Measurements from ENCODE around the gene C18orf32.

The C18orf32 gene

DNA sequence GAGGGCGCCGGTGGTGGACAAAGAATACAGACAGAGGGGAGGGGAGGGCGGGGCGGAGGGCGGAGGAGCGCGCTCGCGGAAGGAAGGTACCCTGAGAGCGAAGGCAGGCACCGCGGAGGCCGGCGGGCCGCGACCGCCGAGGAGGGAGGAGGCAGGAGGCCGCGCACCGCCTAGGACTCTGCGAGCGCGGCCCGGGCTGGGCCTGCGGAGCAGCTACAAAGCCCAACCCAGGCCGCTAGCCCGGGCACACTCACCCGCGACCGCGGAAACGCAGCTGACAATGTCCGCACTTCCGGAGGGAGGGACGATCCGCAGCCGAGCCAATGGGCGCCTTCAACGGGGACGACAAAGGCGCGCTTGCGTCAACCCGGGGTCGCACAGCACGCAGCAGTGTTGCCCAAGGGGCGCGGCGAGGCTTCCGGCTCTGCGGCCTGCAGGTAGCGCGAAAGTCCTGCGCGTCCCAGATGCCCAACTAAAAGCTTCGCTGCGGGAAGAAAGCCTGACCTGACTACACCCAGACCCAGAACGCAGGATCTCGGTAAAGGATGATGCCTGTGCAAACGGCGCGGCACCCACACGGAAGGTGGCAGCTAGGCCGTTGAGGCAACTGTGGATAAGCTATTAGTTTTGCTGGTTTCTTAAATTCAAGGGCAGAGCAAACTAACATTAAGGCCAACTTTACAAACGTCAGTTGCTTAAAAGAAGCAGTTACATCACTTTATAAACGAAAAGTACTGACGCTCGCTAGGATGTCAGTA lies at the start of gene C18orf32:
Gene C18orf32, minus strand, starts transcription at position 282 of the 758 bp plus-strand sequence. CDS start 3,486 bp downstream, outside the sequence.
- TF ChIP-seq CTCF (IDR thresholded peaks at IDR 0.05; ENCODE audit: control insufficient read depth, extremely low read depth, insufficient read depth) = no peak
- peak; percentile 83 for DNase-seq (ENCODE audit: low read depth)
- peak within 1 kb of the TSS; percentile 79 for H3K4me3 ChIP-seq (ENCODE audit: low read depth, low read length)

DNA sequence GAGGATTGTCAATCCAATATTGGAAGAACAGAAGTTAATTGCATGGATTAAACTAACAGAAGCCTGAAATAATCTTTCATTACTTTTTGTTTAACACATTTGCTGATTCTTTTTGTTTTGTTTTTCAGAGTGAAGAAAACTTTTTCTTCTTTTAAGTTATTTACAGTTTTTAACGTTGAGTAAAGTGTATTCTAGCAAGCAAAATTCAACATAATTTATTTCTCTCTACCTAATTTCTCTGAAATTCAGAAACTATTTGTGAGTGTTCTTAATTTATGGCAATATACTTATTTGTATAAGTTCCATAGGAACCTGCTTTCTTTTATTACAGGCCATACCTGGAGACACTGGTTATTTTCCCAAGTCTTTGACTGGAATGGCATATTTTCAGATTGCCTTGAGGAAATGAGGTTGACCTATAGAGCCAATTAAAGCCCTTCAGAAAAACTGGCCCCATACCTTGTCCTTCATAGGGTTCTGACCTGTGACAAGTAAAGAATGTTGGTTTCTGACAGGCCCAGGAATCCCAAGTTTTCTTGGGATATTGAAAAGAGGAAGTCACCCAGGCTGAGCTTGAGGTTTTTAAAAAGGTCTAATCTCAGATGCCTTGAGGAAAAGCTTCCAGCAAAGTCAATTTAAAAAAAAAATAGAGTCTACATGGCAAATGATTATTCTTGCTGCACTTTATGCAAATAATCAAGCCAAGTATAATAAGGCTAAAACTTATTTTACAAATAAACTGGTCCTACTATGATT lies 48.0 kb upstream of the C18orf32 start:
- DNase-seq (ENCODE audit: low read depth) = no peak
- TF ChIP-seq CTCF (IDR thresholded peaks at IDR 0.05; ENCODE audit: control insufficient read depth, extremely low read depth, insufficient read depth) = no peak
- H3K4me3 ChIP-seq (ENCODE audit: low read depth, low read length) = no peak overlapping the region

- no peak for TF ChIP-seq CTCF (IDR thresholded peaks at IDR 0.05; ENCODE audit: control insufficient read depth, extremely low read depth, insufficient read depth)
- H3K4me3 ChIP-seq (ENCODE audit: low read depth, low read length) = no peak overlapping the region
- DNase-seq (ENCODE audit: low read depth) = no peak
Measured at GRCh38 chr18:49531678-49532153, 44.7 kb upstream of the C18orf32 start.

GRCh38 chr18:49529596-49529995 lies 42.6 kb upstream of the C18orf32 start:
- H3K4me3 ChIP-seq (ENCODE audit: low read depth, low read length) = no peak overlapping the region
- TF ChIP-seq CTCF (IDR thresholded peaks at IDR 0.05; ENCODE audit: control insufficient read depth, extremely low read depth, insufficient read depth) = no peak
- no peak for DNase-seq (ENCODE audit: low read depth)

GRCh38 chr18:49527631-49528327 lies 40.7 kb upstream of the C18orf32 start:
- H3K4me3 ChIP-seq (ENCODE audit: low read depth, low read length) = no peak overlapping the region
- no peak for TF ChIP-seq CTCF (IDR thresholded peaks at IDR 0.05; ENCODE audit: control insufficient read depth, extremely low read depth, insufficient read depth)
- DNase-seq (ENCODE audit: low read depth) = no peak

DNA sequence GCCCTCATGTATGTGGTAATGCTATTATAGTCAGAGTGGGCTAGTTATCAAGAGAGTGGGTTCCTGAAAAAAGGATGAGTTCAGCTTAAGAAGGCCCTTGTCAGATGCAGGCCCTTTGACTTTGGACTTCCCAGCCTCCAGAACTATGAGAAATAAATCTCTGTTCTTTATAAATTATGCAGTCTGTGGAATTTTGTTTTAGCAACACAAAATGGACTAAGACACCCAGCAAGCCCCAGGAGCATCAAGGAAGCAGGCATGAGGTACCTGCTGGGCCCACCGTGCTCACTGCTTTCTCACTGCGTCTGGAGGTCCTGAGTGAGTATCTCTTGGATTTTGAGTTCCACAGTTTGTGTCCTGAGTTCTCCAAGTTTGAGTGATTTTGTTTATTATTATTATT lies 38.9 kb upstream of the C18orf32 start:
- TF ChIP-seq CTCF (IDR thresholded peaks at IDR 0.05; ENCODE audit: control insufficient read depth, extremely low read depth, insufficient read depth) = no peak
- H3K4me3 ChIP-seq (ENCODE audit: low read depth, low read length) = no peak overlapping the region
- no peak for DNase-seq (ENCODE audit: low read depth)
